ENCODE measurements around the gene NSD1. TPM values are rescaled to one million over a fixed set of nuclear protein-coding genes. Genes with fewer than 3 reads are reported as not detected.
A peak's percentile ranks its signal among the peaks of the same experiment; 100 is the strongest.

Gene NSD1
- total and polyA plus RNA-seq, 9 of the 15 experiments (the other 6 are each of a cell fraction or from before 2014, with no cell fraction given): 3.8 to 51.0 (median 24.7) TPM

GRCh38 chr5:177336112-177336511 is 202.5 kb downstream of the NSD1 start:
- Histone ChIP-seq H2AFZ (ENCODE audit: low read depth, low read length) (no peak overlapping the region), H3K9ac (ENCODE audit: insufficient read depth in 1 of 2, low read depth in 2 of 2, low read length in 2 of 2) (no peak overlapping the region), H3K79me2 (ENCODE audit: control insufficient read depth, insufficient read depth, low read length) (peaks cover 11% of the 10 kb centered on the region), H3K4me2 (ENCODE audit: insufficient read depth, low read length) (no peak overlapping the region), H3K27me3 (ENCODE audit: control insufficient read depth in 2 of 2, insufficient read depth in 2 of 2, low read length in 2 of 2) (no peaks in the 10 kb centered on the region), H3K4me1 (replicated peaks in 1 of 2; ENCODE audit: control insufficient read depth in 2 of 2, insufficient read depth in 2 of 2, low read length in 2 of 2) (peaks cover 0 to under 1% of the 10 kb centered on the region in 2 experiments; a peak in 1 of 5 replicates), H4K20me1 (replicated peaks; ENCODE audit: control insufficient read depth, insufficient read depth, low read length) (0 out of 2 replicates have a peak, but pooled peaks cover 8% of the 10 kb centered on the region), H3K9me3 (replicated peaks; ENCODE audit: control insufficient read depth, insufficient read depth, low read depth, low read length) (no peaks in the 10 kb centered on the region), H3K4me3 (no peak overlapping the region), H3K27ac (ENCODE audit: extremely low read depth, low read depth, low read length) (no peak overlapping the region), H3K36me3 (ENCODE audit: control insufficient read depth, insufficient read depth, low read length) (peaks cover 91% of the 10 kb centered on the region), H3K9me1 (ENCODE audit: control insufficient read depth, insufficient read depth, low read length) (no peaks in the 10 kb centered on the region)
- DNase-seq (ENCODE audit: extremely low read depth in 1 of 4, low spot score in 3 of 4) (no peak), FAIRE-seq (no peak), ATAC-seq (peak; percentile 58)
- no TSS peak for BruUV-seq (replicated peaks)
- CTCF ChIA-PET (ENCODE audit: low intra/inter-chr PET ratio): no interaction called here
- intact Hi-C loops (cut with micrococcal nuclease) (no loop called here), in situ Hi-C loops (cut with MboI) (no loop called here)
- POLR2A ChIA-PET: interaction anchor here (1.1 to 1.2 kb wide), 2 partner anchors 8 to 39 kb away, joined by 3 to 4 read pairs; no protein-coding TSS in a partner anchor
- WGBS (ENCODE audit: insufficient coverage, low coverage, missing lambda C conversion rate): 78% methylated on average over 10 of the region's 12 CpGs
- TF ChIP-seq ARHGAP35 (IDR thresholded peaks at IDR 0.05; ENCODE audit: partially characterized antibody) (no peak), KHSRP (IDR thresholded peaks at IDR 0.05) (no peak), SAP30 (IDR thresholded peaks at IDR 0.05; ENCODE audit: borderline replicate concordance, insufficient read depth, low read depth, low read length, poor library complexity, severe bottlenecking) (no peak), CTCF (IDR thresholded peaks at IDR 0.05 in 2 of 3, conservative IDR thresholded peaks at IDR 0.05 in 1 of 3; ENCODE audit: insufficient read depth in 2 of 3, low read depth in 1 of 3, low read length in 3 of 3) (peak; percentile 33 to 64 (median 47); a peak in 5 of 6 replicates), ATF7 (IDR thresholded peaks at IDR 0.05) (no peak)

All from K562 (cell line).